Measurements from ENCODE around the gene SYVN1.

GRCh38 chr11:65113361-65113756 is 21.0 kb downstream of the SYVN1 start:
- TF ChIP-seq SP1 (IDR thresholded peaks at IDR 0.05; ENCODE audit: low read depth), result no peak
- no peak for TF ChIP-seq CTCF (IDR thresholded peaks at IDR 0.05 in 2 of 3, conservative IDR thresholded peaks at IDR 0.05 in 1 of 3; ENCODE audit: borderline replicate concordance in 1 of 3, insufficient read depth in 1 of 3, low read depth in 2 of 3, low read length in 2 of 3)
- no peak for TF ChIP-seq YY1 (IDR thresholded peaks at IDR 0.05; ENCODE audit: extremely low read depth, insufficient replicate concordance, low read depth, low read length)
- TF ChIP-seq POLR2A (IDR thresholded peaks at IDR 0.05; ENCODE audit: borderline replicate concordance, extremely low read depth, insufficient read depth, insufficient read length), result no peak
- TF ChIP-seq EGR1 (IDR thresholded peaks at IDR 0.05; ENCODE audit: low read depth), result no peak
- no peak for TF ChIP-seq RAD21 (IDR thresholded peaks at IDR 0.05; ENCODE audit: low read depth)
- no peak for TF ChIP-seq EZH2 (IDR thresholded peaks at IDR 0.05)
- TF ChIP-seq ZFX (IDR thresholded peaks at IDR 0.05), result no peak
- no peak for TF ChIP-seq POLR2AphosphoS5 (IDR thresholded peaks at IDR 0.05; ENCODE audit: low read depth, low read length)
- TF ChIP-seq ZNF274 (IDR thresholded peaks at IDR 0.05; ENCODE audit: low read depth, low read length), result no peak
- no peak for TF ChIP-seq MAX (IDR thresholded peaks at IDR 0.05)
